Choroid plexus epithelial cell (primary cell): ENCODE data around the gene LCN10.

Experiments
- DNase-seq: peaks from one replicate; pipeline ENCODE4 v3.0.0-alpha.2; 2010; ENCODE audit warnings: low read depth
- H3K4me3 ChIP-seq: 2 replicates; pipeline ENCODE4 v1.5.1; 2011; ENCODE audit warnings: low read depth, mild to moderate bottlenecking, control low read depth, low read length, moderate library complexity
- TF ChIP-seq, protein P1 (sequence below): conservative IDR thresholded peaks from 2 replicates; pipeline ENCODE4 v1.5.1; 2011; ENCODE audit warnings: low read depth, mild to moderate bottlenecking, control low read depth, inconsistent platforms, low read length, moderate library complexity

LCN10 gene

DNA sequence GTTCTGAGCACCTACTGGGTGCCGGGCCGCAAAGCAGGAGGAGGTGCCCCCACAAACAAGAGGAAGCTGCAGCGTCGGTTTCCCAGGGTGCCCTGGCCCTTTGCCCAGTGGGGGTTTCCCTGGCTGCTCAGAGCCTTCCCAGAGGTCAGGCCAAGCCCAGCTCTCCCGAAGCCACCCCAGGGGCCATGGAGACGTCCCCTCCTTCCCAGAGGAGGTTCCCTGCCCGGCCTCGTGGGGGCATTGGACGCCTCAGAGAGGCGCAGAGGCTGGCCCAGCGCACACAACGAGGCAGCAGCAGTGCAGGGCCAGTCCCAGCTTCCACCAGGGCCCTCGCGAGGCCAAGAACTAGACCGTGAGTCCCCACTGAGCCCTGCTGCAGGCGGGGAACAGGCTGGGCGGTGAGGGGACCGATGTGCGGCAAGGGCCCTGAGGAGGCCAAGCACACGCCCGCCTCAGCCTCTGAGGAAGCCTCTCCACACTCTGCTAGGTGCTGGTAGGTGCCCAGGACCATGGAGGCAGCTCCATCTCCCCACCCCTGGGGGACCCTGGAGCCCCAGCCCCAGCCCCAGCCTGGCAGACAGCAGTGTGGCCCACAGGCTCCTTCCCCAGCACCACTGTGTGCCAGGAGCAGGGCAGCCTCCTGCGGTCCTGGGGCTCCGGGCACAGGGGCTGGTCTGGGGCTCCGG lies 23.4 kb downstream of the LCN10 start:
- no peak for DNase-seq
- TF ChIP-seq, protein P1, sequence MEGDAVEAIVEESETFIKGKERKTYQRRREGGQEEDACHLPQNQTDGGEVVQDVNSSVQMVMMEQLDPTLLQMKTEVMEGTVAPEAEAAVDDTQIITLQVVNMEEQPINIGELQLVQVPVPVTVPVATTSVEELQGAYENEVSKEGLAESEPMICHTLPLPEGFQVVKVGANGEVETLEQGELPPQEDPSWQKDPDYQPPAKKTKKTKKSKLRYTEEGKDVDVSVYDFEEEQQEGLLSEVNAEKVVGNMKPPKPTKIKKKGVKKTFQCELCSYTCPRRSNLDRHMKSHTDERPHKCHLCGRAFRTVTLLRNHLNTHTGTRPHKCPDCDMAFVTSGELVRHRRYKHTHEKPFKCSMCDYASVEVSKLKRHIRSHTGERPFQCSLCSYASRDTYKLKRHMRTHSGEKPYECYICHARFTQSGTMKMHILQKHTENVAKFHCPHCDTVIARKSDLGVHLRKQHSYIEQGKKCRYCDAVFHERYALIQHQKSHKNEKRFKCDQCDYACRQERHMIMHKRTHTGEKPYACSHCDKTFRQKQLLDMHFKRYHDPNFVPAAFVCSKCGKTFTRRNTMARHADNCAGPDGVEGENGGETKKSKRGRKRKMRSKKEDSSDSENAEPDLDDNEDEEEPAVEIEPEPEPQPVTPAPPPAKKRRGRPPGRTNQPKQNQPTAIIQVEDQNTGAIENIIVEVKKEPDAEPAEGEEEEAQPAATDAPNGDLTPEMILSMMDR = no peak
- no peak overlapping the region for H3K4me3 ChIP-seq

GRCh38 chr9:136718345-136719194 lies 24.2 kb downstream of the LCN10 start:
- TF ChIP-seq, protein P1 = no peak
- H3K4me3 ChIP-seq = no peak overlapping the region
- DNase-seq = no peak

- no peak for DNase-seq
- TF ChIP-seq, protein P1 = no peak
- H3K4me3 ChIP-seq = no peak overlapping the region
These were observed 25.3 kb downstream of the LCN10 start for GRCh38 chr9:136717399-136717798.

DNA sequence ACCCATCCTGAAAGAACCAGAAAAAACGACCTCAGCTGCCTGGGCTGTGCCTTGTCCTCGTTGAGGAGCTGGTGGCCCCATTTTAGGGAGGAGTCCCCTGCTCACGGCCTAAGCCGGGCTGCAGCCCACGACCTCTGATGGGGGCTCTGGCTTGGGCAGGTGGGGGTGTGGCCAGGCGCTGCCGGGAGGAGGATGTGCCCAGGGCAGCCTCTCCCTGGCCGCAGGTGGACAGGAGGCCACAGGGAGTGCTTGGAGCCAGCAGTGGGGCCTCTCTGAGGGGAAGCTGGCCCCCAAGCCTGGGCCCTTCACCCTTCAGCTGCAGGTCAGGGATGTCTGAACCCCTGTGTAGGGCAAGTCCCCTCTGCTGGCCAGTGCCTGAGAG lies 27.9 kb downstream of the LCN10 start:
- H3K4me3 ChIP-seq = no peak overlapping the region
- no peak for DNase-seq
- TF ChIP-seq, protein P1 = no peak

- no peak for DNase-seq
- TF ChIP-seq, protein P1 = no peak
- no peak overlapping the region for H3K4me3 ChIP-seq
These were observed 28.4 kb downstream of the LCN10 start for GRCh38 chr9:136714096-136714892.

GRCh38 chr9:136713550-136713949 lies 29.2 kb downstream of the LCN10 start:
- H3K4me3 ChIP-seq = no peak overlapping the region
- DNase-seq = no peak
- TF ChIP-seq, protein P1 = no peak
